ENCODE results near the gene FBXL7.

Gene FBXL7

DNA sequence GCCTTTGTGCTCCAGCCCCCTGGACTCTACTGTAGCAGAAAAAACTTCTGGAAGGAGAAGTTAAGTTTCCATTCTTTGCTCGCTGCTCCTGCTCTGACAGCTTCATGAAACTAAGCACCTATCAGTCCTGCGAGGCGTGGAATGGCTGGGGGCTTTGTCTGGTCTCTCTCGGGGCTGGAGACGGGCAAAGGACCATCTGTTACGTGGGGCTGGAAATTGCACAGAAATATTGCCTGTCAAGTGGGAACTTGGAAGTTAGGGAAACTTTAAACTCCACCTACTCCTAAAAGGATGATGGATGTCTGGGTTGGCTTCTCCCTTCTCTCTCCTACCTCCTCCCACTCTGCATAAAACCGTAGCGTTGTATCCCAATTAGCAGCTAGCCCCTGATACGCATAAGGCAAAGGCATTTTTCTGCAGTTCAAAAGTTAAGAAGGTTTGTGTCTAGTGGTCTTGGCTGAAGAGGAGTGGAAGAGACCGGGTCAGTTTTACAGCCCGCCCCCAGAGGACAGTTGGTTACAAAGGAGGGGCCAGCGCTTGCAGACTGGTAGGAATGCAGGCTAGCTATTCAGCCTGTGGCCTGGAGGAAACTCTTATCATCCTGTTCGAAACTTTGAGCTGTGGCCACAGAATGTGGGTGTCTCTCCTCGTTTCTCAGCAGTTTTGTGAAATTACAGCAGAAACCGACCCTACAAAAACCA is 1.3 kb downstream of the FBXL7 start:
- DNase-seq (ENCODE audit: low read depth in 2 of 2) = no peak

DNA sequence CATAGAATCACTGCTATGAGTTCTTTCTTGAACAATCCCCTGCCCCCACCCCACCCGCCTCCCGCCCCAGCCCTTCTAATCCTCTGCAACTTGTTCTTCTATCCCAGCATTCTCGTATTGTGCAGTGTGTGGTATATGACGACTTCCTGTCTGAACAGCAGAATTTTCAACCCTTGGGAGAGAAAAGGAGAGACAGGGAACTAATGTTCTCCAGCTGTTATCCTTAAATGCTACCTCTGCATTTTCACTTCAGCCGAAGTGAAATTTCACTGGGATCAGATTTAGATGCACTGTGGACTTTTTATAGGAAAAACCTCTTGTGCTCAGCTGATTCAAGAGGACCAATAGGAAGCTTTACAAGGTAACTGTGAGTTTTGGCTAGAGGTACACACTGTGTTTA is 2.2 kb downstream of the FBXL7 start:
- DNase-seq (ENCODE audit: low read depth in 2 of 2) = no peak

DNA sequence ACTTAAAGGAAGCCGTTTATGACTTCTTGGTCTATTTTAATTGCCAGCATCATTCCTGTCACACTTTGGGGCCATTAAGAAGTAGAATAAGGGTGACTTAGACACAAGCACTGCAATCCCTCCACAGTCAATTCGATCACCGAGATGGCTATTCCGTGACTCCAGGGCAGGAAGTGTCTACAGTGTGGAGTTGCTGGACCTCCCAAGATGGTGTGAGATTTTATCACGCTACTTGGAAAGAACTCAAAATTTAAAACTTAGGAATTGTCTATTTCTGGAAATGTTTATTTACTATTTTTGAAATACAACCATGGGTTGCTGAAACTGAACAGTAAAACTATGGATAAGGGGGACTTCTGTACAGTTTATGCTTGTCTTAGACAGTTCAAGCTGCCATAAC is 6.2 kb downstream of the FBXL7 start:
- DNase-seq (ENCODE audit: low read depth in 2 of 2) = no peak

DNA sequence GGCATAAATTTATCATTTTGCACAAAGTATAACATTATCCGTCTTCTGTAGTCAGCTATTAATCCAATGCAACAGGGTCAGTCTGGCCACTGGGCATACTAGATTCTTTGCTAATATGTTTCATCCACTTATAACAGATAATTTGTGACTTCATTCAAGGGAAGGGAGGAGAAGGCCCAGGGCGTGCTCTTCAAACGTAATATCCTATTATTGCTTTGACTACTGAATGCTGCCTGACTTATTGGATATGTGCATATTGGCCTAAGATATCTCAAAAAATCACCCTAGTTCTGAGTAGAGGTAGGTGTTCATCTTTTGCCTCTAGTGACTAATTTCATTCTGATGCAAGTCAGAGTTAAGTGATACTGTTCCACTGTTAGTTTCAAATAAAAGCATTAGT is 6.9 kb downstream of the FBXL7 start:
- no peak for DNase-seq (ENCODE audit: low read depth in 2 of 2)

GRCh38 chr5:15510092-15510491 is 10.1 kb downstream of the FBXL7 start:
- DNase-seq (ENCODE audit: low read depth in 2 of 2) = no peak

DNA sequence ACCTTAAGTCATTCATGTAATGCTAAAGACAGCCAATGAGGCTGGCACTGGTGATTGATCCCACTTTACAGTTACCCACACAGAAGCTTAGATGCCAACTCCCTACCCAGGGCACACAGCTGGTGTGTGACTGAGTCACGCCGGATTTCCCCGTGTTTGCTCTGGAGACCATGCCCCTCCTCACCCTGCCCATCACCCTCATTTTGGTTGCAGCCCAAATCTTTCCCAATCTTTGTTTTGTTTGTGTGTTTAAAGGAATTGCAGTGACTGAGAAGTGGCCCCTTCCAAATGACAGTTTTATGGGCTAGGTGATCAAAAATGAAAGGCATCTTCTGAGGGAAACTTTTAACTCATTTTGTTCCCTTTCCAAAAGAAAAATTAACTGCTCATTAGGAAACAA is 10.9 kb downstream of the FBXL7 start:
- no peak for DNase-seq (ENCODE audit: low read depth in 2 of 2)

GRCh38 chr5:15513431-15513830 is 13.5 kb downstream of the FBXL7 start:
- DNase-seq (ENCODE audit: low read depth in 2 of 2) = no peak

GRCh38 chr5:15513911-15514310 is 13.9 kb downstream of the FBXL7 start:
- no peak for DNase-seq (ENCODE audit: low read depth in 2 of 2)

- DNase-seq (ENCODE audit: low read depth in 2 of 2) = no peak
These were observed 15.2 kb downstream of the FBXL7 start for GRCh38 chr5:15515229-15515628.

- no peak for DNase-seq (ENCODE audit: low read depth in 2 of 2)
These were observed 16.5 kb downstream of the FBXL7 start for GRCh38 chr5:15516486-15516885.

DNA sequence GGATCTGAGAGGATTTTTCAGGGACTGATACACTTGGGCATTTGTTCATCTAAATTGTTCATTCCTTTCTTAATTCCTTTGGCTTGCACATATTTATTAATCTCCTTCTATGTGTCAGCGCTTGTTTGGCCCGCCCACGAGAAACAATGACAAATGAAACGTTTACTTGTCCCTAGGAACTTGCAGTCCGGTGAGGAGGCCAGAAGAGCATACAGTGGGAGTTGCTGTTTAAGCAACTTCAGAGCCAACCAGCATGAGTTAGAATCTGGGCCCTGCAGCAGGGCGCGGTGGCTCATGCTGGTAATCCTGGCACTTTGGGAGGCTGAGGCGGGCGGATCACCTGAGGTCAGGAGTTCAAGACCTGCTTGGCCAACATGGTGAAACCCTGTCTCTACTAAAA is 18.8 kb downstream of the FBXL7 start:
- DNase-seq (ENCODE audit: low read depth in 2 of 2) = no peak

DNA sequence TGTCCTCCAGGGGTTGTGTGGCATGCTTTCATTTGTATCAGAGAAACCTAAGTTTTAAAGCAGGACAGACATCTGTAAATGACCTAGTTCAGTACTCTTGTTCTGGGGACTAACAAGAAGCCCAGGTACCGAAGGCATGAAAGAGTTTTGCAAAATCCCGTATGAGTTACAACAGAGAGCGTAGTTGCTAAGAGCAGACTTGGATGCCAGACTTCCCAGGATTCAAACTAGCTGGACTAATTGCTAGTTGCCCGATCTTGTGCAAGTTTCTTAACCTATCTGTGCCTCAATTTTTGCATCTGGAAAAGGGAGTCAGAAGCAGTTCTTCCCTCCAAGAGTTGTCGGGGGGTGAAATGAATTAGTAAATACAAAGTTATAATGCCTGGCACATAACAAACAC is 20.9 kb downstream of the FBXL7 start:
- DNase-seq (ENCODE audit: low read depth in 2 of 2) = no peak

DNA sequence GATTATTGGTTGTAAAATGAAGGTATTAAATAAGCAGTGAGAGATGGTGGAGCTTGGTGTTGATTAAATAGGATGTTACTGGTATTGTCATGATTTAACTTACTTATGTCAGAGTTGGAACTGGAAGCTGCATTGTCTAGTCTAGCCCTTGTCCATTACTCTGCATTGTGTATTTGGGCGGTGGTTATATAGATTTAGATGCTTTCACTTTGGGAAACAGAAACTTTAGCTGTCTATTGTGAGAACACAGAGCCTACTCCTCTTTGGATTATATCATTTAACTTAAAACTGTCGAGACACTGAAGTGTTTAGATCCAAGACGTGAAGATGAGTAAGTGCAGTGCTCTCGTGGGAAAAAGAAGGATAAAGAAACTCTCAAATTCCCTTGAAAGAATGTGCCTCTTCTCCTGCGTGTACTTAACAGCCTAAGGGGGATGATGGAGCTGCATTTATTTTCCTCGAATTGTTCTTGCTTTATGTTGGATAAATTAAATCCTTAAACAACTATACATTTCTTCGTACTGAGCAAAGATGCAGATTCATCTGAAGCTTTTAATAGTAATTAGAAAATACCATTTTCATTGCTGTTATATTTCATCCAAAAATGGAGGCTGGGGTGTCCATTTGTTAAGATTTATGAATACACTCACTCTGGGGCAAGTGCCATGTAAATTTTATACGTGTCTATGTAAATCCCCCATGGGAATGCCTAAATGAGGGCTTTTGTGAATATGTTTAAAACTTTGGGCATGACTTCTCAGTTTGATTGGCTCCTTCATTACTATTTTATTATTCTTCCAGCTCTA is 21.6 kb downstream of the FBXL7 start:
- no peak for DNase-seq (ENCODE audit: low read depth in 2 of 2)

DNA sequence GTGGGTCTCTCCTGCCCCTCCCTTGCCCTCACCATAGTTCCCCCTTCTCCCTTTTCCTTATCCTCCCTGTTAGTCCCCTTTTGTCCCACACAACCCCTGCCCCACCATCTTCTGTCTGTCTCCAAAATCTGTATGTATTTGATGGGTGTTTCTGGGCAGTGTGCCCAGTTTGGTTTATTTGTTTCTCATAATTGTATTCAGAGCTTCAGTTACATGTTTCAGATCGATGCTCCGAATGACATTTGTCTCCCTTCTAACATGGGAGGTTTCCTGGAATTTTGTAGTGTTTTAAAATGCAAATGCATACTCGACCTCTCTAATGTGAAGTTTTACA is 22.2 kb downstream of the FBXL7 start:
- no peak for DNase-seq (ENCODE audit: low read depth in 2 of 2)

GRCh38 chr5:15524712-15525111 is 24.7 kb downstream of the FBXL7 start:
- DNase-seq (ENCODE audit: low read depth in 2 of 2) = no peak

GRCh38 chr5:15525703-15526275 is 25.8 kb downstream of the FBXL7 start:
- DNase-seq (ENCODE audit: low read depth in 2 of 2) = no peak

DNA sequence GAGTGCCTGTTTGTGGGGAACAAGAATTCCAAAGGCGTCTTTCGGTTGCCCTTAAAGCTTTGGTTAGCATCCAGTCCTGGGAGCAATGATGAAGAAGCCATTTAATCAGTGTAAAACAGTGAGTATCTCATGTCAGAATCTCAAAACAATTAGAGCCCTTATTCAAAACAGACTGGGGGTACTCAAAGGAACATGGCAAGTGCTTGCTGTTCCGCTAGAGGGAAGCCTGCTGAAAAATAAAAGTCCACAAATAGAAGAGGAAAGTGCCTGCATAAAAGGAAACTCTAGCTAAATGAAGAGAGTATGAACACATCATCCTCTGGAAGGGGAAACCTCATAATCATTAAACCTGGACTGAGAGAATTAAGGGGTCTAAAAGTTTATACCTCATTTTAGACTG is 26.4 kb downstream of the FBXL7 start:
- no peak for DNase-seq (ENCODE audit: low read depth in 2 of 2)

DNA sequence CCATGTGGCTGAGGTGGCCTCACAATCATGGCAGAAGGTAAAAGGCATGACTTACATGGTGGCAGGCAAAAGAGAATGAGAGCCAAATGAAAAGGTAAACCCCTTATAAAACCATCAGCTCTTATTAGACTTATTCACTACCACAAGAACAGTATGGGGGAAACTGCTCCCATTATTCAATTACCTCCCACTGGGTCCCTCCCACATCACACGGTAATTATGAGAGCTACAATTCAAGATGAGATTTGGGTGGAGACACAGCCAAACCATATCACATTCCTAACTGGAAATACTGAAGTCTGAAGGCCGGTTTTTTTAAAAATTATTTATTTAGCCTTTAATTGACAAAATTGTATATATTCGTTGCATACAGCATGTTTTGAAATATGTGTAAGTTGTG is 28.5 kb downstream of the FBXL7 start:
- DNase-seq (ENCODE audit: low read depth in 2 of 2) = no peak

DNA sequence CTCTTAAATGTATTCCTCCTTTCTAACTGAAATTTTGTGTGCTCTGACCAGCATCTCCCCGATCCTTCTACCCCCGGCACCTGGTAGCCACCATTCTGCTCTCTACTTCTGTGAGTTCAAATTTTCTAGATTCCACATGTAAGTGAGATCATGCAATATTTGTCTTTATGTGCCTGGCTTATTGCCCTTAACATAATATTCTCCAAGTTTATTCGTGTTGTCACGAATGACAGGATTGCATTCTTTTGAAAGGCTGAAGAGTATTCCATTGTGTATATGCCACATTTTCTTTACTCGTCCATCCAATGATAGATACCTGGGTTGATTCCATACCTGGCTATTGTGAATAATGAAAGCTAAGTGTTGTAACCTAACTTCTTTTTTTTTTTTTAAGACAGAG is 29.0 kb downstream of the FBXL7 start:
- no peak for DNase-seq (ENCODE audit: low read depth in 2 of 2)

- DNase-seq (ENCODE audit: low read depth in 2 of 2) = no peak
These were observed 29.8 kb downstream of the FBXL7 start for GRCh38 chr5:15529821-15530220.

GRCh38 chr5:15533129-15533893 is 33.3 kb downstream of the FBXL7 start:
- no peak for DNase-seq (ENCODE audit: low read depth in 2 of 2)

GRCh38 chr5:15535938-15536337 is 36.0 kb downstream of the FBXL7 start:
- DNase-seq (ENCODE audit: low read depth in 2 of 2) = no peak

DNA sequence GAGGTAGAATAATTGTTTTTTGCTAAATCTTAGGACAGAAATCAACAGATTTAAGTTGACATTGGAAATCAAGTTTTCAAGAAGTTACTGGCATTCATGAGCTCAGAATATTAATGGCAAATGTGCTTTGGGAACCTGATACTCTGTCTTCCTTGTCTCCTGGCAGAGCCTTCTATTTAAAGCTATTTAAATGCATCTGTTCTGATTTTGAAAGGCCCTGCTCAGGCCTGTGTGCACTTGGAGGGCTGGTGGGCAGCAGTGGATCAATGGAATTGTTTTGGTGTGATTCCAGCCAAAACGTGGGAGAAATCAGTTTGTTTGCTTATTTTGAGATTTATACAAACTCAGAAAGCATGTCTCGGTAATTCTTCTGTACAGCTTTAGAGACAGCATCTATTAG is 38.5 kb downstream of the FBXL7 start:
- no peak for DNase-seq (ENCODE audit: low read depth in 2 of 2)
